Measurements from ENCODE around the gene TMEM132E. TPM values are rescaled to one million over a fixed set of nuclear protein-coding genes. Genes with fewer than 3 reads are reported as not detected.

TMEM132E gene
- total and polyA plus RNA-seq, 10 of the 15 experiments (the other 5 are each of a cell fraction or from before 2014, with no cell fraction given): not detected

DNA sequence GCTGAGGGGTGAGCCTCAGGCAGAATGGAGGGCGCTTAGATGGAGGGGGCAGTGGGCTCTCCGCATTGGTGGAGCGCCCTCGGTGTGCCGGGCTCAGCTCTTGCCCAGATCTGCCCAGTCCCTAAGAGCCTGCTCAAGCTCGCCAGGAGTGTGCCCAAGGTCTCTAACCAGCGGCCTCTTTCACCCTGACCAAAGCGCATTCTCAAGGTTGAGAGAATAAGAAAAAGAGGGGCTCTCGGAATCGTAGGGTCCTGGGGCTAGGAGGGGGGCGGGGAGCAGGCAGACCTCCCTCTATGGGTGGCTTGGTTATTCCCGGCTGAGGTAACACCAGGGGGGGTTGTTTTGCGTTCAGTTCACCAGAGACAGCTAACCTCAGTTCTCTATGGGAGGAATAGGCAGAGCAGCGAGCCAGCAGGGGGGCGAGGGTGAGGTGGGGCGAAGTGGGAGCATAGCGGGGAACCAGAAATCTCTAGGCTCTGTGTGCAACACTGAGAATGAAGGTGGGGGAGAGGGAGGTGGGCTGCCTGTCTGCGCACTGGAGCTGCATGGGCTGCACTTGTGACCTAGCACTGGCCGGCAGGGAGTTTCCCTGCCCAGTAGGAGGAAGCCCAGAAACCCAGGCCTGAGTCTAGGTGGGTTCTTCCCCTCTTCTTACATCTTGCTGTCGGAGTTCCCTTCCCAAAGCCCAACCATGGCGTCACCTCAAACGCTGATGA is 3.0 kb downstream of the TMEM132E start:
- ChIA-PET RAD21 (ENCODE audit: unreplicated experiment) (no interaction called here), CTCF (interaction anchor here (0.7 kb wide), 2 partner anchors 80 to 1797 kb away, joined by 3 read pairs; no protein-coding TSS in a partner anchor), SMC1A (ENCODE audit: uncharacterized antibody, unreplicated experiment) (no interaction called here), POLR2A (no interaction called here)
- no peaks in the 10 kb centered on the region for H3K9me3 ChIP-seq (replicated peaks; ENCODE audit: control insufficient read depth, insufficient read depth, low read length)
- H3K79me2 ChIP-seq (ENCODE audit: control insufficient read depth, insufficient read depth, low read length): no peaks in the 10 kb centered on the region
- no peak for DNase-seq (ENCODE audit: low read depth, low spot score)
- 3% methylated on average over 17 of the region's 22 CpGs for WGBS (ENCODE audit: insufficient coverage, insufficient replicate concordance, low lambda C conversion rate, missing lambda C conversion rate)
- no peak for ATAC-seq
- no TSS peak for BruUV-seq (replicated peaks)
- H3K9ac ChIP-seq (ENCODE audit: control insufficient read depth, insufficient read depth, low read length): no peak overlapping the region
- no peak overlapping the region for H3K27ac ChIP-seq (ENCODE audit: control insufficient read depth, insufficient read depth)
- H3K36me3 ChIP-seq (ENCODE audit: control insufficient read depth in 2 of 2, insufficient read depth in 2 of 2, low read length in 1 of 2): no peaks in the 10 kb centered on the region
- in situ Hi-C loops (cut with MboI): no loop called here
- FAIRE-seq: no peak
- intact Hi-C loops (cut with micrococcal nuclease; ENCODE audit: unreplicated experiment): no loop called here
- H3K4me3 ChIP-seq: no peak overlapping the region
- H3K4me1 ChIP-seq (ENCODE audit: control insufficient read depth, insufficient read depth, low read length): no peaks in the 10 kb centered on the region
- H3K27me3 ChIP-seq (replicated peaks in 1 of 2; ENCODE audit: control insufficient read depth in 2 of 2, insufficient read depth in 2 of 2, low read length in 1 of 2): peaks cover 17 to 27% of the 10 kb centered on the region in 2 experiments
- H3K4me2 ChIP-seq (ENCODE audit: control insufficient read depth, insufficient read depth): no peak overlapping the region
- no peak overlapping the region for H2AFZ ChIP-seq (ENCODE audit: control insufficient read depth, low read depth, low read length)
- peaks cover 2% of the 10 kb centered on the region; the same call in 1 of the 2 replicates for H4K20me1 ChIP-seq (ENCODE audit: control insufficient read depth, insufficient read depth)
- no peak for TF ChIP-seq HSF1 (IDR thresholded peaks at IDR 0.05; ENCODE audit: low read depth, low read length)
- TF ChIP-seq SUZ12 (IDR thresholded peaks at IDR 0.05; ENCODE audit: unreplicated experiment): no peak
- no peak for TF ChIP-seq ZBTB33 (IDR thresholded peaks at IDR 0.05)
- no peak for TF ChIP-seq POU2F2 (IDR thresholded peaks at IDR 0.05; ENCODE audit: borderline replicate concordance, low read depth, low read length)
- no peak for TF ChIP-seq NFIC (IDR thresholded peaks at IDR 0.05; ENCODE audit: low read depth, low read length)
- no peak for TF ChIP-seq PAX8 (IDR thresholded peaks at IDR 0.05)
- no peak for TF ChIP-seq BCL3 (IDR thresholded peaks at IDR 0.05; ENCODE audit: borderline replicate concordance, insufficient read depth, low read depth, low read length, poor library complexity, severe bottlenecking)
- TF ChIP-seq, protein P1, sequence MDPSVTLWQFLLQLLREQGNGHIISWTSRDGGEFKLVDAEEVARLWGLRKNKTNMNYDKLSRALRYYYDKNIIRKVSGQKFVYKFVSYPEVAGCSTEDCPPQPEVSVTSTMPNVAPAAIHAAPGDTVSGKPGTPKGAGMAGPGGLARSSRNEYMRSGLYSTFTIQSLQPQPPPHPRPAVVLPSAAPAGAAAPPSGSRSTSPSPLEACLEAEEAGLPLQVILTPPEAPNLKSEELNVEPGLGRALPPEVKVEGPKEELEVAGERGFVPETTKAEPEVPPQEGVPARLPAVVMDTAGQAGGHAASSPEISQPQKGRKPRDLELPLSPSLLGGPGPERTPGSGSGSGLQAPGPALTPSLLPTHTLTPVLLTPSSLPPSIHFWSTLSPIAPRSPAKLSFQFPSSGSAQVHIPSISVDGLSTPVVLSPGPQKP (IDR thresholded peaks at IDR 0.05; ENCODE audit: low read depth, low read length): no peak
- TF ChIP-seq FOS (IDR thresholded peaks at IDR 0.05; ENCODE audit: borderline replicate concordance, extremely low read depth, insufficient read length): no peak
- TF ChIP-seq NFYB (IDR thresholded peaks at IDR 0.05; ENCODE audit: insufficient read depth, low read depth, low read length): no peak
- TF ChIP-seq, protein P2, sequence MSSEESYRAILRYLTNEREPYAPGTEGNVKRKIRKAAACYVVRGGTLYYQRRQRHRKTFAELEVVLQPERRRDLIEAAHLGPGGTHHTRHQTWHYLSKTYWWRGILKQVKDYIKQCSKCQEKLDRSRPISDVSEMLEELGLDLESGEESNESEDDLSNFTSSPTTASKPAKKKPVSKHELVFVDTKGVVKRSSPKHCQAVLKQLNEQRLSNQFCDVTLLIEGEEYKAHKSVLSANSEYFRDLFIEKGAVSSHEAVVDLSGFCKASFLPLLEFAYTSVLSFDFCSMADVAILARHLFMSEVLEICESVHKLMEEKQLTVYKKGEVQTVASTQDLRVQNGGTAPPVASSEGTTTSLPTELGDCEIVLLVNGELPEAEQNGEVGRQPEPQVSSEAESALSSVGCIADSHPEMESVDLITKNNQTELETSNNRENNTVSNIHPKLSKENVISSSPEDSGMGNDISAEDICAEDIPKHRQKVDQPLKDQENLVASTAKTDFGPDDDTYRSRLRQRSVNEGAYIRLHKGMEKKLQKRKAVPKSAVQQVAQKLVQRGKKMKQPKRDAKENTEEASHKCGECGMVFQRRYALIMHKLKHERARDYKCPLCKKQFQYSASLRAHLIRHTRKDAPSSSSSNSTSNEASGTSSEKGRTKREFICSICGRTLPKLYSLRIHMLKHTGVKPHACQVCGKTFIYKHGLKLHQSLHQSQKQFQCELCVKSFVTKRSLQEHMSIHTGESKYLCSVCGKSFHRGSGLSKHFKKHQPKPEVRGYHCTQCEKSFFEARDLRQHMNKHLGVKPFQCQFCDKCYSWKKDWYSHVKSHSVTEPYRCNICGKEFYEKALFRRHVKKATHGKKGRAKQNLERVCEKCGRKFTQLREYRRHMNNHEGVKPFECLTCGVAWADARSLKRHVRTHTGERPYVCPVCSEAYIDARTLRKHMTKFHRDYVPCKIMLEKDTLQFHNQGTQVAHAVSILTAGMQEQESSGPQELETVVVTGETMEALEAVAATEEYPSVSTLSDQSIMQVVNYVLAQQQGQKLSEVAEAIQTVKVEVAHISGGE (CRISPR knock-in tag; IDR thresholded peaks at IDR 0.05): no peak
- TF ChIP-seq BCL11A (IDR thresholded peaks at IDR 0.05; ENCODE audit: low read depth, low read length): no peak
- no peak for TF ChIP-seq ZNF24 (IDR thresholded peaks at IDR 0.05)
- no peak for TF ChIP-seq ASH2L (IDR thresholded peaks at IDR 0.05; ENCODE audit: borderline replicate concordance, low read depth)

Data from GM12878 (cell line).